HEK293T (cell line): ENCODE measurements around the gene AMFR.
A peak's percentile ranks its signal among the peaks of the same experiment; 100 is the strongest.

ENCODE experiments used
- ARNT ChIP-seq: fragments of 450-650 bp; IDR thresholded peaks from 2 replicates; pipeline ENCODE4 v1.6.1; 2017; ENCODE audit warnings: mild to moderate bottlenecking
- BHLHE40 ChIP-seq: fragments of 450-650 bp; IDR thresholded peaks from 2 replicates; pipeline ENCODE4 v1.6.1; 2016; ENCODE audit warnings: mild to moderate bottlenecking, moderate library complexity, borderline replicate concordance
- ELF4 ChIP-seq: fragments of 450-650 bp; IDR thresholded peaks from 2 replicates; pipeline ENCODE4 v1.6.1; 2017; ENCODE audit warnings: antibody characterized with exemption
- FOXM1 ChIP-seq: fragments of 450-650 bp; IDR thresholded peaks from 2 replicates; pipeline ENCODE4 v1.6.1; 2017; ENCODE audit warnings: mild to moderate bottlenecking, borderline replicate concordance
- L3MBTL2 ChIP-seq: fragments of 450-650 bp; conservative IDR thresholded peaks from 2 replicates; pipeline ENCODE4 v1.6.1; 2016; ENCODE audit warnings: mild to moderate bottlenecking
- SP1 ChIP-seq: fragments of 450-650 bp; IDR thresholded peaks from 2 replicates; pipeline ENCODE4 v1.6.1; 2017
- SUZ12 ChIP-seq: fragments of 450-650 bp; IDR thresholded peaks from 2 replicates; pipeline ENCODE4 v1.6.1; 2016; ENCODE audit warnings: mild to moderate bottlenecking
- ZNF384 ChIP-seq: fragments of 450-650 bp; IDR thresholded peaks from 2 replicates; pipeline ENCODE4 v1.6.1; 2016

- TF ChIP-seq ARNT, result no peak
- TF ChIP-seq FOXM1, result no peak
- no peak for TF ChIP-seq SP1
- TF ChIP-seq BHLHE40, result no peak
- TF ChIP-seq ELF4, result no peak
- TF ChIP-seq ZNF384, result 0 out of 2 replicates have a peak, but pooled peaks have one; percentile 17
- no peak for TF ChIP-seq L3MBTL2
- no peak for TF ChIP-seq SUZ12
Observed at GRCh38 chr16:56411123-56411522, 14.2 kb downstream of the AMFR start.
